HG02870 (cell line): ENCODE results near the gene TEX29.

ENCODE experiments used
- ATAC-seq: cut with Tn5 transposase; IDR thresholded peaks from one replicate; pipeline ENCODE4 v1.9.1; 2021; ENCODE audit warnings: mild to moderate bottlenecking, moderate library complexity; ENCODE audit not compliant: unreplicated experiment

TEX29 gene

DNA sequence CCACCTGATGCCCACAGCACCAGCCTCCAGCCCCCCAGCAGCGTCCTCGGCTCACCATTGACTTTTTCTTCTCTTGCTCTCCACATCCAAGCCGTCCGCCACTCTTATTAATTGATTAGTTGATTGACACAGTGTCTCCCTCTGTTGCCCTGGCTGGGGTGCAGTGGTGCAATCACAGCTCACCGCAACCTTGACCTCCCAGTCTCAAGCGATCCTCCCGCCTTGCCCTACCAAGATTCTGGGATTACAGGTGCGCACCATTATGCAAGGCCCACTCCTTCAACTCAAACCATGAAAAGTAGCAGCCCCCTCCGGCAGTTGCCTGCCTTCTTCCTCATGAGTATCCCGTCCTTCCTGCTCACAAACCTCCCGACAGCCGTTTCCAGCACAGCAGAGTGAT lies 921 bp upstream of the TEX29 start:
- no peak for ATAC-seq

DNA sequence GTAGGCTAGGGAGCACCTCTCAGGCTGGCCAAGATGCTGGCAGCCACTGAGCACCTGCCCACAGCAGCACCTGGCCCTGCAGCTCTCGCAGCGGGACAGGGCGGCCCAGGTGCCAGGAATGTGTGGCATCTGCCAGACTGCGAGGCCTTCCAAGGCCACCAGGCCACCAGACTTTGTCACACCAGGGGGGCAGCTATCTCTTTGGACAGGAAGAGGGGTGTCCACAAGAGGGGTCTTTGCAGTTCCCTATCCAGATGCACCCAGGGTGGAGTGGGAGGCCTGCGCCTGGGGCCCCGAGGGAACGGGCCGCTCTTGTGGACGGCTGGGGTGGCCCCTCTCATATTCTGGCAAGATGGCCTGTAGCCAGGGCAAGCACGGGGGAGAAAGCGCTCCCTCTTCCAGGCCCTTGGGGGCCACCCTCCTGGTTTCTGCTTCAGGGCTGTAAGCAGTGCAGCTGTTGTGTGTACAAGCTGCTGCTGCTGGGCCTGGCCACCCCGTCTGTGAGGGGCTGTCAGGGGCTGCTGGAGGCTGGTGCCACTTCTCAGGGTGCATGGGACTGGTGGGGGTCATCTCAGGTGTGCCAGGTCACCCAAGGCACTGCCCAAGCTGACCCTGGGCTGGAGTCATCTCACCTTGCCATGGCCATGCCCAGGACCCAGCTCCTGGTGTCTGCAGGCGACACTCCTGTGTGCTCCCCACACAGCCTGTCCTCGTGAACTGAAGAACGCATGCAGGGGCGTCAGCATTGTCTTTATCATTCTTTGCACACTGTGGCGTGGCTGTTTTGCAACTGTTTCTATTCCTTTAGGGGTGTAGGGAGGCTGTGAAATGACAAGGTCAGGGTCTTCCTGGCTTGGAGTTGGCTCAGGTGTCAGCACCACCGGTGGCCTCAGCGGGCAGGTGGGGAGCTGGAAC lies 1.8 kb downstream of the TEX29 start:
- no peak for ATAC-seq

DNA sequence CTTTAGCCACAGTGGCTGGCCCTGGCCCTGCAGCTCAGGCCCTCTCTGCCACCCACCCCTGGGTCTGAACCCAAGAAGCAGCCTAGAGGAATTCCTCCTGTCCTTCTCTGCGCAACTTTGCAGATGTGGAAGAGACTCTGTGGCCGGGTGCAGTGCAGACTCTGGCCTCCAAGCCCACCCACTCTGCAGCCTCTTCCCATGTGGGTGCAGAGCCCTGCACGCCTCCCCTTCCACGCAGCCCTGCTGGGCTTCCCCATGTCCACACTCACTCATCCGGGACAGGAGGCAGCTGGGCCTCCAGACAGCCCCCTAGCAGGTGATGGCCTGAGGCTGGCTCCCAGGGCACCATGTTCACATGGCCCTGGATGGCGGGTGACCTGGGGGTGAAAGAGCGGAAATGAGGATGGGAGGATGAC lies 2.5 kb downstream of the TEX29 start:
- ATAC-seq, result no peak

DNA sequence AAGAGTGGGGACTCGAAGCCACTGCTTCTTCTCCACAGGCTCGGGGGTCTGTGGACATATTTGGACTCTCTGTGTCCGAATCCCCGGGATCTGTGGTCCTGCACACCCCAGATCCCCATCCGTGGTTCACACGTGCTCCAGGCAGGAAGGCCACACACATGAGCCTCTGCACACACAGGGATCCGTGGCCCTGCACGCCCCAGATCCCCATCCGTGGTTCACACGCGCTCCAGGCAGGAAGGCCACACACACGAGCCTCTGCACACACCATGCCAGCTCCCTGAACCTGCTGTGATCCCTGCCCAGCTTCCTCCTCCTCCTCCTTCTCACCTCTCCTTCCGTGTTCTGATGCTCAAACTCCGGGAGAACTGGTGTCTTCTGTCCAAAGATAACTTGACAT lies 3.1 kb downstream of the TEX29 start:
- no peak for ATAC-seq

DNA sequence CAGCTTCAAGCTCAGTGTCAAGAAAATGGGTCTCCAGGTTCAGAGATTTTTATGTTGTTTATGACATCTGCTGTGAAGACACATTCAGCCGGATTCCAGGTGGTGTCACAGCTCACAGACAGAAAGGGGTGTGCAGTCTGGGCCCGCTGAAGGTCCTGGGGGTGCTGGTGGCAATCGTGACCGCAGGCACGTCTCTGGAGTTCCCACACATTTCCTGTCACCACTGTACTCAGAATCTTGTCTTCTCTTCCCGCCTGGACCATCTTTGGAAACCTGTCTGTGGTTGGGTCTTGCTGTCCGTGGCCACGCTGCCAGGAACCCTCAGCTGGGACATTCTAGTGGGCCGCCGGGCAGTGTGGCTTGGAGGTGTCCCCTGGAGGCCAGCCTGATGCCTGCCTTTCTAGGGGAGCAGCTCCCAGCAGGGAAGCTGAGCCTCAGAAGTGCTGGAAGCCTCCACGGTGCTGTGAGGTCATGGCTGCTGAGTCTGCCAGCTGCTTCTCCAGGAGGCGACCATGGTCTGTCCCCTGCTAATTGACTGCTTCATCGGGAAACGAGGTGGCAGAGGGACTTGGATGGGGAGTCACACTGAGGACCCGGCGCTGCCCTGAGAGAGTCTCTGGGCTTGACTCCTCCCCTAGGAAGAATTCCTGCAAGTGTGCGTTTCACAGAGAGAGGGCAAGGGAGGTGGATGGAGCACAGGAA lies 3.7 kb downstream of the TEX29 start:
- no peak for ATAC-seq

DNA sequence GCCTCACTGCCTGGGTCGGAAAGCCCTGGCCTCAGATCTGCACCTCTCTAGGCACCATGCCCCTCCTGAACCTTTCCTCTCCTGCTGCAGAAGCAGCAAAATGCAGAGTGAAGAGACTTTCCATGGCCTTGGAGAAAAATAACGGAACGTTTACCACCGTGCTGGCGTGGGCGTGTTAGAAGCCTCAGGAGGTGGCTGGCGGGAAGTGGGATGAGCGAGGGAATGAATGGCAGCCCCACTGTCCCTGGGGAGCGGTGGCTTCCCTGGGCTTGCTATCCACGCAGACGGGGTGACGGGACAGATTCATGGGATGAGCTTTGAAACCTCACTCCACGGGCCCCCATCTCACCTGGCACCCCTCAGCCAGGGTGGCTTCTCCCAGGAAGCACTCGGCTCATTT lies 4.3 kb downstream of the TEX29 start:
- no peak for ATAC-seq

DNA sequence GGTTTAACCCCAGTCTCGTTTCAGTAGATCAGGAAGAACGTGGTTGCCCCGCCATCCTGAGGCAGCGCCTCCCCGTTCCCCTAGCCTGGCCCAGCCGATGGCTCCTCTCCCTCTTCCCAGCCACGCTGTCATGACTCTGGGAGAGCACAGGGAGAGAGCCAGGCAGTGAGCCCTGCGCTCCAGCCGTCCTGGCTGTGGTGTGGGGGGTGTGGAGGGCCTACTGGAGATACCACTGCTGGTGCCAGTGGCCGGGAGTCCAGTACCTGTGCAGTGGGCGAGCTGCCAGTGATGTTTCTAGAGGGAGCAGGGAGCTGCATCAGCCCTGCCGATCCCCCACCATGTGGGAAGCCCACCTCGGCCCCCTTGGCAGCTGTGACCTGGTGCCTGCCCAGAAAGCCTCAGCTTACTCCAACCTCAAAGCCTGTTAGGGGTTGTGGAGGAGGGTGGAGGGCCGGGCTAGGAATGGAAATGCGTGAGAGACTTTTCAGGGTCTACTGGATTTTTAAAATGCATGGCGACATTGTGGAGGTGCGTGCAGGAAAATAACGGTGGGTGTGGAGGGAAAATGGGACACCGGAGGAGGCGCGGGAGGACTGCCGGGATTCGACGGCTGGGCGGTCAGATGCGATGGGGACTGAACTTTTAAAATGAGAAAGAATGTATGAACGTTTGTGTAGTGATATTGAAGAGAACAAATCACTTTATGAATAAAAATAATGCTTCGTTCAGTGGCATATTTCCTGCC lies 4.9 kb downstream of the TEX29 start:
- ATAC-seq, result no peak

DNA sequence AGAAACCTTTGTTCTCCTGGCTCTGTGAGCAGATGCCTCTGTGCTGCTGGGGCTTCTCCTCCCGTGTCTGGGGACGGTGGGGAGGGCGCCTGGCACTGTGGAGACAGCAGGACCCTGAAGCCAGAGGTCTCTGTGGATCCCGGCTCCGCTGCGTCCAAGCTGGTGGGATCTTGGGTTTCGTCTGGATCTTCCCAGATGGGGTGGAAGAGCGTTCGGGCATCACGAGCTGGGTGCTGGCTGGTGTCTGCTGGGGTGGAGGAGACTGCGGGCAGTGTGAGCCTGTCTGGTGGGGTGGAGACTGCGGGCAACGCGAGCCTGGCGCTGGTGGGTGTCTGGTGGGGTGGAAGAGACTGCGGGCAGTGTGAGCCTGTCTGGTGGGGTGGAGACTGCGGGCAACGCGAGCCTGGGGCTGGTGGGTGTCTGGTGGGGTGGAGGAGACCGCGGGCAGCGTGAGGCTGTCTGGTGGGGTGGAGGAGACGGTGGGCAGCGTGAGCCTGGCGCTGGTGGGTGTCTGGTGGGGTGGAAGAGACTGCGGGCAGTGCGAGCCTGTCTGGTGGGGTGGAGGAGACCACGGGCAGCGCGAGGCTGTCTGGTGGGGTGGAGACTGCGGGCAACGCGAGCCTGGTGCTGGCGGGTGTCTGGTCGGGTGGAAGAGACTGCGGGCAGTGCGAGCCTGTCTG lies 5.6 kb downstream of the TEX29 start:
- no peak for ATAC-seq

DNA sequence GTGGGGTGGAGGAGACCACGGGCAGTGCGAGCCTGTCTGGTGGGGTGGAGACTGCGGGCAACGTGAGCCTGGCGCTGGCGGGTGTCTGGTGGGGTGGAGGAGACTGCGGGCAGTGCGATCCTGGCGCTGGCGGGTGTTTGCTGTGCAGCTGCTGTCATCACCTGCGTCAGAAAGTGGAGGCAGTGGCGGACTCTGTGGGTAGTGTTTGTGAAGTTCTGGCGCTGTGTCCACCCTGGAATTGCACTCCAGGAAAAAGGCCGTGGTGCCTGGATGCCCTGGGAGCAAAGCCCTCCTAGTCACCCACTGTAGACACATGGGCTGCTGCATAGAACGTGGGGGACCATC lies 6.2 kb downstream of the TEX29 start:
- no peak for ATAC-seq

DNA sequence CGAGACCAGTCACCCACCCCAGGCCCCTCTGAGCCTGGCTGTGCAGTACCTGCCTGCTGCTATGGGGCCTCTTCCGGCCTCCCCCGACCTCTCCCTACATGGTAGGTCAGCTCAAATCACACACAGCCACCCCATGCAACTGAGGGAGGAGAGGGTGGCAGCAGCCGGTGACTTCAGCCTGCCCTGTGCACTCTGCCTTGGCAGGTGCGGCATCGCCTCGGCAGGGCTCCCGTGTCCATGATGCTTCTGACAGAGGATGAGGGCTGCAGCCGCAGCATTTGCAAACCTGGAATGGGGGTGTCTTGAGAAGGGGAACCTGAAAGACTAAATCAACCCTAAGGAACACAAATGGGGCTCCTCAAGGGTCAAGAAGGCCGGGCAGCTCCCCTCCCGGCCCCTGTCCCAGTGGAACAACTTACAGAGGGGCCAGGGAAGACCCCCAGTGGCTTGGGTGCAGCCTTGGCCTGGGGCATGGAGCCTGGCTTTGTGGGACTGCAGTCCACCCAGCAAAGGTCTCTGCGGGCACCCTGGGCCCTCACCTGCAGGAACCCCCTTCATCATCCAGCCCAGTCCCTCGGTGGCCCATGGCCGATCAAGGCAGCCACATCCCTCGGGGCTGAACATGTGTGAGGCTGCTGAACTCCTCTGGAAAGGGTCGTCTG lies 6.7 kb downstream of the TEX29 start:
- no peak for ATAC-seq

DNA sequence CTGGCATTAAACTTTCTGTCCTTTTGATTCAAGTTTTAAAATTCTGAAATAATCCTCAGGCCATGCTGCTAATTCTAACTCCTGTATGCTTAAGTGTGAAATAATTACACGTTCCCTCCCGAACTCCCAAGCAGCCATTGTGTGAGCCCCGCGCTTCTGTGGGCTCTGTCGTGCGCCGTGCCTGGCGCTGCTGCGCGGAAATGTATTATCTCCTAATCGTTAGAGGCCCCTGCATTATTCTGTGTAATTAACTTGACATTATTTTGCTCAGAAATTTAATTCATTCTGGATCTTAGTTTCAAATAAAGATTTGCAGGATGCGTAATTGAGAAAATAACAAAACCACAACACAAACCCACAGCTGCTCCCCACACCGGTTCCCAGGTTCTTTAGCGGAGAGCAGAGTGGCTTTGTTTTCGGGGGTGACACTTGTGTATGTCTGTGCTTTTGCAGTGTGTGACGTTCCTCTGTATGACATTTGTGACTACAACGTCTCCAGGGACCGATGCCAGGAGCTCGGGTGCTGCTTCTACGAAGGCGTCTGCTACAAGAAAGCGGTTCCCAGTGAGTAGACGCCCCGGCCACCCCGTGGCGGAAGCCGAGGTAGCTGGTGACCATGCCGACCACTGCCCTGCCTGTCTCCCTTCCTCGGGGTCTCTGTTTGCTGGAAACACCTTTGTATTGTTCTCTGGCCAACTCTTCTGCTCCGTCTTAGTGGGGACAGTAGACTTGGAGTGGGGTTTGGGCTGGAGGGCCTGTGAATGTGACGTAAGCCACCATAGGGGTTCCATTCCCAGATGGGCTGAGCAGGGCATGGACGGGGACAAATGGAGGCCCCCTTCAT lies 7.5 kb downstream of the TEX29 start:
- ATAC-seq, result no peak

DNA sequence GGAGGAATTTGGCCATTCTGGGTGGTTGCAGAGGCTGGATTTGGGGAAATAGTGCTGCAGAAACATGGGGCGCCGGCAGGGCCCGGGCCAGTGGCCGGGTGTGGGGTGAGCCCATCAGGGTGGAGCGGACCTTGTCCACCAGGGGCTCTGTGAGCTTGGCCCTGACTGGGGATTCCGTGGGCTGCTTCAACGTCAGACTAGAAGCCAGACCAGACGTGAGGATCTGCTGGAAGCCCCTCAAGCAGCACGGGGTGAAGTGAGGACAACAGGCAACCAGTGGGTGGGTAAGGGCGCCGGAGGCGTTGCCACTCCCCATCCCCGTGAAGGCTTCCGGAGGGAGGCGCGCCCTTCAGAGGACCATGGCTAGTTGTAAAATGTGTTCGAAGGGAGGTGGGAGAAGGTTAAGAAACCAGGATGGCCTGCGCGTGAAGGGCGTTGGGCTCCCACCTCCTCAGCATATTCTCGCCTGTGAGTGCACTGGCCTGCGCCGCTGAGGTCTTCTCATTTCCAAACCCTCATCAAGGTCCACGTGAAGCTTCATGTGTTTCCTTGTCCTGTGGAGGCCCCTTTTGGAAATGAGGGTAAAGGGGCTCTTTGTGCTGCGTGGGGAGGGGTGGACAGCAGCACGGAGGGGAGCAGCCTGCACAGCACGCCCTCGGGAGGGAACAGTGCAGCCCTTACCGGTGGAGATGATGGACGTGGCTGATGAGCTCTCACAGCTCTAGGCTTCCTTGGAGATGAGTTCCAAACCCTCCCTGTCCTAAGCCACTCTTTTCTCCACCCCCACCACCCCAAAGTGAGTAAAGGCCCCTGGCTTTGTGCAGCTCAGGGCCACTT lies 8.3 kb downstream of the TEX29 start:
- ATAC-seq, result no peak

DNA sequence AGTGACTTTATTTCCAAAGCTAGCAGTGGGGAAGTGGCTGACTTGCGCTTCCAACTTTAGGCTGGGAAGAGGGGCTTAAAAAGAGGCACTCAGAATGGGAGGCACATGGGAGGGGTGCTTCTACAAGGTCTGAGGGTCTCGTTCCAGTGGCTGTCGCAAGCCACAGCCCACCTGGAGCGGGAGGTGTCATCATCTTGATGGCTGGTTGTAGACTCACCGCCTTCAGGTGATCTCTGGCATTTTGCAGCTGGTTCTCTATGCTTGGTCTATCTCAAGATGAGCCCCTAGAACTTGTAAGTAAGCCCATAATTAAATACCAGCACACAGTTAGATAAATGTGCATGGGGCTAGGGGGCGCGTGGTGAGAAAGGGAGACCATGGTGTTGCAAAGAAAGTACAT lies 9.2 kb downstream of the TEX29 start:
- no peak for ATAC-seq

DNA sequence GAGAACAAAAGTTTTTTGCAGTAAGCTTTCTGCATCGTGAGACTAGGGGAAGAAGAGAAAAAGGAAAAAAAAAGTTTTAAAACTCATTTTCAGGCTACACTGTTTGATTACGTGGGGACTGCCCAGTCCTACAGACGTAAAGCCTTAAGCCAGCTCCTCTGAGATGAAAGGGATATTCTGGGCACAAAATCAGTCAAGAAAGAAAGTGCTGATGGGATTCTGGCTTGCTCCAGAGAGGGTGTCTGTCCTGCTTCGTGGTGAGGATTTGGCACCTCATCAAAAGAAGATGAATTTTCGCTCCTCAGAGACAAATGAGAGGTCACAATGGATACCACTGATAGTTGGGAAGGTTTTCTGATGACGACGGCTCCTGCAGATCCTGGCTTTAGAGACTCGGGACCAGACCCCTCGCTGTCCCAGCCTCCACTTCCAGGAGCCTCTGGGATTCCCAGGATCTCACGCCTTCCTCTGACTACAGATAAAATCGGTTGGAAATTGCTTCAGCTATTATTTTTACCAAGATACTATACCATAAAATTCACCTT lies 9.7 kb downstream of the TEX29 start:
- no peak for ATAC-seq

DNA sequence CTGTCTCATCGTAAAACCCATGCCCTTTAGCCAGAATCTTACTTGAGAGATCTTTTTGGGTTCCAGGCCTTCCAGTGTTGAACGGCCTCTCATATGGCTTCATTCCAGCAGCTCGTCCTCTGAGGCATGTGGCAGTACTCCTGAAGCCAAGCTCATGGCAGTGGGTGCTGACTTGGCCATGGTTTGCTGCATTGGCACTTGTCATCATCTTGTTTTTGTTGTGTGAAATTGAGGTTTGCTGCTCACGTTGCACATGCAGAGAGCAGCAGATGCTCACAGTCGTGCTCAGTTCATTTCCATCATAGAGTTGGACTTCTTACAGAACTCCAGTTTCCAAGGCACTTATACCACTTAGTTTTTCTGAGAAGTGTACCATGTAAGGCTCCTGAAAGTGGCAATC lies 14.9 kb downstream of the TEX29 start:
- no peak for ATAC-seq

DNA sequence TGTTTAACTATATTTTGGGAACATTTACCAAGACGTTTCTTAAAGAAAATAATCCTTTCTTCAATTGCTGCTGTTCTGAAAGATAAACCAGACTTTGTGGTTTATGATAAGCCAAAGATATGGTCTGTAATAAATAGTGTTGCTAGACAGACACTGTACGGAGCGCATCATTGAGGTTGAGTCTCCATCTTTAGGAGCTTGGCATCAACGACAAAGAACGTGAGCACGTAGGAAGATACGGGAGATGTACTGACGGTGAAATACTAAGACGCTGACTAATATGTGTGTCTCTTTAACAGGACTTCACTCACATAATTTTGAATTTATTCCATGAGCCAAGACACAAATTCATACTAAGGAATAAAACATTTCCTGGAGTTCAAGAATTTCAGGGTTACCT lies 16.2 kb downstream of the TEX29 start:
- no peak for ATAC-seq

DNA sequence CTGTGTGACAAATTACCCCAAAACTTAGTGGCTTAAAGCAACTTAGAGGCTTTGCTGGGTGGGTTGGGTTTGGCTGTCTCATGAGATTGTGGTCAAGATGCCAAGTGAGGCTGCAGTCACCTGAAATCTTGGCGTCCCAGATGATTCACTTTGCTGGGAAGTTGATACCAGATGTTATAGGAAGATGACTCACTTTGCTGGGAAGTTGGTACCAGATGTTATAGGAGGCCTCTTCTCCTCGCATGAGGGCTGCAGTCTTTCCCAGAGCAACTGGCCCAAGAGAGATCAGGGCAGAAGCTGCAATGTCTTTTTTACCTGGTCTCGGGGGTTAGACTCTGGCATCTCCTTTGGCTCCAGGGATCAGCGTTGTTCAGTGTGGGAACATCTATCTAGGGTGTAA lies 16.8 kb downstream of the TEX29 start:
- no peak for ATAC-seq

DNA sequence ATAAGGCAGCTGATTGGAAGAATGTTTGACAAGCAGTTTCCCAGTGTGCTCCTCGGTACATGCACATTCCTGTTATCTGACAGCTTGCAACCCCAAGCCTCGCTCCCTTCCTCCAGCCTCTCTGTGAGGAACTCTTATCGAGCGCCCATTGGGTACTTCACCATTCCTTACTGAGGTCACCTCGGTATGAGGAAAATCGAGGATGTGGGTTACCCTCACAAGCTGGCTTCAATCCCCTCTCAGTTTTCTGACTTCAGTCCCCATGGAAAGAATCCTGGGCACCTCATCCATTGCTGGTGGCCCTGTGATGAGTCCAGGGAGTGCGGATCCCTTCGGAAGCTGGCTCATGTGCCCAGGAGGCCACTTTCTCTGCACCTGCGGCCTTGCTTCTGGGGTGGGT lies 17.3 kb downstream of the TEX29 start:
- no peak for ATAC-seq

DNA sequence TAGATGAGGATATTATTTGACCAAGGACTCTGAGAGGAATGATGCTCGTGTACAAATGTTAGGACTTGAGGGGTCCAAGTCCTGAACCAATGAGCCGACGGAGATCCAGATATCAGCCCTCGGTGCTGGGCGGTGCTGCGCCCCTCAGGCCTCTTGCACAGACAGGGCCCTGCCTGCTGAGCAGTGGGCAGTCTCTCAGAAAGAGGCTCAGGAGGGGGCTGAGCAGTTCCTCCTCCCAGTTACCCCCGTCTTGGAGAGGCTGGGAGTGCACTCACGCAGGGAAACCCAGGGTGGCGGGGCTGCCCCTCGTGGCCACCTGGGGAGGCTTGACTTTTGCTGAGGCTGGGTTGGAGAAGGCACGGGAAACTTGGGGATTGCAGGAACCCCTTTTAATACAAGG lies 18.4 kb downstream of the TEX29 start:
- ATAC-seq, result no peak
